Liver (tissue), 9 donors: Measurements from ENCODE around the gene PASD1. TPM values are rescaled to one million over a fixed set of nuclear protein-coding genes. Genes with fewer than 3 reads are reported as not detected.

ENCODE experiments used
- DNase-seq: peaks from one replicate; pipeline ENCODE4 v3.0.0-alpha.2; 2017; ENCODE audit warnings: low spot score
- H3K27ac ChIP-seq, 2 donors: one replicate each; pipeline ENCODE4 v1.7.0; 2013; ENCODE audit warnings: inconsistent platforms in 2 of 2, low read length in 2 of 2, control low read depth in 1 of 2, low read depth in 1 of 2, mild to moderate bottlenecking in 1 of 2
- H3K27me3 ChIP-seq, 4 donors: one replicate each; pipeline versions ENCODE4 v1.6.1 to v1.7.0; 2013; ENCODE audit warnings: low read length in 3 of 4, inconsistent platforms in 1 of 4, mild to moderate bottlenecking in 1 of 4, moderate library complexity in 1 of 4; ENCODE audit not compliant: control insufficient read depth in 4 of 4, insufficient read depth in 4 of 4
- H3K36me3 ChIP-seq, 4 donors: one replicate each; pipeline versions ENCODE4 v1.6.1 to v1.7.0; 2013; ENCODE audit warnings: low read length in 3 of 4, mild to moderate bottlenecking in 3 of 4, low read depth in 1 of 4, moderate library complexity in 1 of 4; ENCODE audit not compliant: control insufficient read depth in 4 of 4, insufficient read depth in 3 of 4
- H3K4me1 ChIP-seq, 4 donors: one replicate each; pipeline versions ENCODE4 v1.6.1 to v1.7.0; 2013; ENCODE audit warnings: low read length in 3 of 4, mild to moderate bottlenecking in 3 of 4, moderate library complexity in 1 of 4; ENCODE audit not compliant: control insufficient read depth in 4 of 4, insufficient read depth in 4 of 4
- H3K4me3 ChIP-seq, 3 donors: one replicate each; pipeline versions ENCODE4 v1.6.1 to v1.7.0; 2013; ENCODE audit warnings: low read length in 3 of 3, control low read depth in 1 of 3, low read depth in 1 of 3, mild to moderate bottlenecking in 1 of 3
- H3K9ac ChIP-seq, 2 donors: one replicate each; pipeline ENCODE4 v1.7.0; 2013; ENCODE audit warnings: low read length in 2 of 2, mild to moderate bottlenecking in 2 of 2, moderate library complexity in 2 of 2, control low read depth in 1 of 2, low read depth in 1 of 2
- H3K9me3 ChIP-seq, 4 donors: one replicate each; pipeline versions ENCODE4 v1.6.1 to v1.7.0; 2013; ENCODE audit warnings: low read length in 3 of 4; ENCODE audit not compliant: control insufficient read depth in 4 of 4
- EGR1 ChIP-seq, 2 donors: IDR thresholded peaks; 2 replicates each; pipeline ENCODE4 v1.6.1; 2016 to 2018; ENCODE audit warnings: antibody characterized with exemption in 2 of 2, low read depth in 2 of 2
- FOXA1 ChIP-seq: IDR thresholded peaks from 2 replicates; pipeline ENCODE4 v1.6.1; 2016; ENCODE audit warnings: antibody characterized with exemption
- HNF4A ChIP-seq, 2 donors: conservative IDR thresholded peaks; 2 replicates each; pipeline ENCODE4 v1.6.1; 2016; ENCODE audit warnings: antibody characterized with exemption in 2 of 2, mild to moderate bottlenecking in 2 of 2
- HNF4G ChIP-seq: IDR thresholded peaks from 2 replicates; pipeline ENCODE4 v1.6.1; 2016; ENCODE audit warnings: antibody characterized with exemption
- SP1 ChIP-seq: IDR thresholded peaks from 2 replicates; pipeline ENCODE4 v1.6.1; 2018; ENCODE audit warnings: antibody characterized with exemption, mild to moderate bottlenecking
- TAF1 ChIP-seq: conservative IDR thresholded peaks from 2 replicates; pipeline ENCODE4 v1.6.1; 2016; ENCODE audit warnings: antibody characterized with exemption, mild to moderate bottlenecking
- WGBS: extraction: QIAGEN DNeasy Blood & Tissue Kit; methylation state at CpG from one replicate; pipeline ENCODE4 v1.1.7; 2013; 5-methylcytosine and 5-hydroxymethylcytosine counted together
- polyA plus RNA-seq, 2 donors: library from polyadenylated mRNA; stranded (reverse) in 1 of 2; unstranded in 1 of 2; fragments of 200-250 nt in 1 of 2; fragments of >200 nt in 1 of 2; fragmentation: Nextera tagmentation in 1 of 2; extraction: Ambion mirVana in 1 of 2; gene quantifications; one replicate each; pipeline versions ENCODE4 v1.2.1 to v1.2.3, GENCODE V29; 2013 to 2015
- total RNA-seq, 2 donors: library from RNA; depleted of rRNA; stranded (reverse); fragments of >200 nt; gene quantifications; one replicate each; pipeline ENCODE4 v1.2.3, GENCODE V29; 2014
- TF ChIP-seq, protein P1 (sequence below): IDR thresholded peaks from 2 replicates; pipeline ENCODE4 v1.6.1; 2016; ENCODE audit warnings: antibody characterized with exemption
- TF ChIP-seq, protein P2 (sequence below): IDR thresholded peaks from 2 replicates; pipeline ENCODE4 v1.6.1; 2016; ENCODE audit warnings: antibody characterized with exemption, mild to moderate bottlenecking
- TF ChIP-seq, protein P3 (sequence below): IDR thresholded peaks from 2 replicates; pipeline ENCODE4 v1.6.1; 2016; ENCODE audit warnings: antibody characterized with exemption
- TF ChIP-seq, protein P4 (sequence below): fragments of 150-350 bp; IDR thresholded peaks from 2 replicates; pipeline ENCODE4 v1.5.1; 2017; ENCODE audit warnings: improper control_type of control experiment, low read depth, low read length; ENCODE audit not compliant: missing input control
- donor health status: healthy.
- donor health status: healthy.
- donor health status: healthy.
- donor health status: healthy.
- donor health status: healthy.

Gene PASD1
- total and polyA plus RNA-seq, 4 donors: not detected

- no peak overlapping the region for H3K4me3 ChIP-seq
- WGBS: 70% methylated on average over 4 of the region's 4 CpGs
- H3K36me3 ChIP-seq: no peaks in the 10 kb centered on the region
- H3K4me1 ChIP-seq: no peaks in the 10 kb centered on the region
- H3K9ac ChIP-seq: no peak overlapping the region
- TF ChIP-seq, protein P1, sequence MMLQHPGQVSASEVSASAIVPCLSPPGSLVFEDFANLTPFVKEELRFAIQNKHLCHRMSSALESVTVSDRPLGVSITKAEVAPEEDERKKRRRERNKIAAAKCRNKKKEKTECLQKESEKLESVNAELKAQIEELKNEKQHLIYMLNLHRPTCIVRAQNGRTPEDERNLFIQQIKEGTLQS: no peak
- TF ChIP-seq TAF1 (no peak), HNF4A (conservative IDR thresholded peaks at IDR 0.05) (no peak), HNF4G (no peak)
- TF ChIP-seq, protein P2, sequence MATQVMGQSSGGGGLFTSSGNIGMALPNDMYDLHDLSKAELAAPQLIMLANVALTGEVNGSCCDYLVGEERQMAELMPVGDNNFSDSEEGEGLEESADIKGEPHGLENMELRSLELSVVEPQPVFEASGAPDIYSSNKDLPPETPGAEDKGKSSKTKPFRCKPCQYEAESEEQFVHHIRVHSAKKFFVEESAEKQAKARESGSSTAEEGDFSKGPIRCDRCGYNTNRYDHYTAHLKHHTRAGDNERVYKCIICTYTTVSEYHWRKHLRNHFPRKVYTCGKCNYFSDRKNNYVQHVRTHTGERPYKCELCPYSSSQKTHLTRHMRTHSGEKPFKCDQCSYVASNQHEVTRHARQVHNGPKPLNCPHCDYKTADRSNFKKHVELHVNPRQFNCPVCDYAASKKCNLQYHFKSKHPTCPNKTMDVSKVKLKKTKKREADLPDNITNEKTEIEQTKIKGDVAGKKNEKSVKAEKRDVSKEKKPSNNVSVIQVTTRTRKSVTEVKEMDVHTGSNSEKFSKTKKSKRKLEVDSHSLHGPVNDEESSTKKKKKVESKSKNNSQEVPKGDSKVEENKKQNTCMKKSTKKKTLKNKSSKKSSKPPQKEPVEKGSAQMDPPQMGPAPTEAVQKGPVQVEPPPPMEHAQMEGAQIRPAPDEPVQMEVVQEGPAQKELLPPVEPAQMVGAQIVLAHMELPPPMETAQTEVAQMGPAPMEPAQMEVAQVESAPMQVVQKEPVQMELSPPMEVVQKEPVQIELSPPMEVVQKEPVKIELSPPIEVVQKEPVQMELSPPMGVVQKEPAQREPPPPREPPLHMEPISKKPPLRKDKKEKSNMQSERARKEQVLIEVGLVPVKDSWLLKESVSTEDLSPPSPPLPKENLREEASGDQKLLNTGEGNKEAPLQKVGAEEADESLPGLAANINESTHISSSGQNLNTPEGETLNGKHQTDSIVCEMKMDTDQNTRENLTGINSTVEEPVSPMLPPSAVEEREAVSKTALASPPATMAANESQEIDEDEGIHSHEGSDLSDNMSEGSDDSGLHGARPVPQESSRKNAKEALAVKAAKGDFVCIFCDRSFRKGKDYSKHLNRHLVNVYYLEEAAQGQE: no peak
- H3K27me3 ChIP-seq: peaks cover 0 to 2% (median 0%) of the 10 kb centered on the region in 4 donors
- no peak overlapping the region for H3K27ac ChIP-seq
- peak; percentile 30 for DNase-seq
- no peaks in the 10 kb centered on the region for H3K9me3 ChIP-seq
Observed at GRCh38 chrX:151633157-151633556, 69.7 kb downstream of the PASD1 start.

DNA sequence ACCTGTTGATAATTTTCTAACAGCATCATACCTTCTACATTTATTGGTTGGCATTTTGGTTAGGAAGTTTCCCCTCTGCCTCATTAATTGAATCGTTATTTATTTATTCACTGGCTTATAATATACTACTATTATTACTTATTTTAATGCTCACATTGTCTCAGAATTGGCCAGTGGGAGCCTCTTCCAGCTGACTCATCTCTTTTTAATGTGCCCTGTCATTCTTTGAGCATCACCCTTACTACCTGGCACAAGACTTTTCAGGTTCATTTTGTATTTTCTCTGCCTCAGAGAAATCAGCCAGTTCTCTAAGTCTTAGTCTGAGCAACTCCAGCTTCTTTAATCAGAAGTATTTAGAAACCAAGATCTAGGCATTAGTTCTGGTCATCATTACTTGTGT, 71.5 kb downstream of the PASD1 start:
- H3K4me3 ChIP-seq: no peak overlapping the region
- no peaks in the 10 kb centered on the region for H3K36me3 ChIP-seq
- no peak overlapping the region for H3K27ac ChIP-seq
- H3K4me1 ChIP-seq: no peaks in the 10 kb centered on the region
- no peak for DNase-seq
- H3K9ac ChIP-seq: no peak overlapping the region
- TF ChIP-seq, protein P3, sequence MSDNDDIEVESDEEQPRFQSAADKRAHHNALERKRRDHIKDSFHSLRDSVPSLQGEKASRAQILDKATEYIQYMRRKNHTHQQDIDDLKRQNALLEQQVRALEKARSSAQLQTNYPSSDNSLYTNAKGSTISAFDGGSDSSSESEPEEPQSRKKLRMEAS: no peak
- no peaks in the 10 kb centered on the region for H3K9me3 ChIP-seq
- 56% methylated on average over 1 of the region's 1 CpG for WGBS
- H3K27me3 ChIP-seq: peaks cover 0 to 2% (median 0%) of the 10 kb centered on the region in 4 donors

- no peak overlapping the region for H3K9ac ChIP-seq
- H3K36me3 ChIP-seq: no peaks in the 10 kb centered on the region
- 78% methylated on average over 11 of the region's 11 CpGs for WGBS
- TF ChIP-seq SP1: no peak
- no peak for TF ChIP-seq HNF4G
- TF ChIP-seq, protein P4, sequence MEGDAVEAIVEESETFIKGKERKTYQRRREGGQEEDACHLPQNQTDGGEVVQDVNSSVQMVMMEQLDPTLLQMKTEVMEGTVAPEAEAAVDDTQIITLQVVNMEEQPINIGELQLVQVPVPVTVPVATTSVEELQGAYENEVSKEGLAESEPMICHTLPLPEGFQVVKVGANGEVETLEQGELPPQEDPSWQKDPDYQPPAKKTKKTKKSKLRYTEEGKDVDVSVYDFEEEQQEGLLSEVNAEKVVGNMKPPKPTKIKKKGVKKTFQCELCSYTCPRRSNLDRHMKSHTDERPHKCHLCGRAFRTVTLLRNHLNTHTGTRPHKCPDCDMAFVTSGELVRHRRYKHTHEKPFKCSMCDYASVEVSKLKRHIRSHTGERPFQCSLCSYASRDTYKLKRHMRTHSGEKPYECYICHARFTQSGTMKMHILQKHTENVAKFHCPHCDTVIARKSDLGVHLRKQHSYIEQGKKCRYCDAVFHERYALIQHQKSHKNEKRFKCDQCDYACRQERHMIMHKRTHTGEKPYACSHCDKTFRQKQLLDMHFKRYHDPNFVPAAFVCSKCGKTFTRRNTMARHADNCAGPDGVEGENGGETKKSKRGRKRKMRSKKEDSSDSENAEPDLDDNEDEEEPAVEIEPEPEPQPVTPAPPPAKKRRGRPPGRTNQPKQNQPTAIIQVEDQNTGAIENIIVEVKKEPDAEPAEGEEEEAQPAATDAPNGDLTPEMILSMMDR: no peak
- TF ChIP-seq EGR1 (IDR thresholded peaks at IDR 0.05; ENCODE audit: low read depth in 2 of 2): no peak
- TF ChIP-seq FOXA1: no peak
- TF ChIP-seq, protein P1: no peak
- no peaks in the 10 kb centered on the region for H3K9me3 ChIP-seq
- H3K4me1 ChIP-seq: no peaks in the 10 kb centered on the region
- no peak overlapping the region for H3K4me3 ChIP-seq
- H3K27me3 ChIP-seq: peaks cover 0 to 2% (median 0%) of the 10 kb centered on the region in 4 donors
- no peak for DNase-seq
- no peak overlapping the region for H3K27ac ChIP-seq
Observed at GRCh38 chrX:151641564-151641963, 78.1 kb downstream of the PASD1 start.
